WERI-Rb-1 (cell line): ENCODE results near the gene TNFAIP2.

Experiments
- DNase-seq: peaks from one replicate; pipeline ENCODE4 v3.0.0-alpha.2; 2020
- H3K27ac ChIP-seq: fragments of 250-450 bp; sonication (Bioruptor Pico); 2 replicates; pipeline ENCODE4 v1.5.1; 2020; ENCODE audit warnings: mild to moderate bottlenecking, moderate library complexity
- H3K27me3 ChIP-seq: fragments of 250-450 bp; sonication (Bioruptor Pico); 2 replicates; pipeline ENCODE4 v1.5.1; 2021; ENCODE audit warnings: mild to moderate bottlenecking, low read depth, moderate library complexity; ENCODE audit not compliant: insufficient read depth, severe bottlenecking
- H3K36me3 ChIP-seq: fragments of 250-450 bp; sonication (Bioruptor Pico); 2 replicates; pipeline ENCODE4 v1.5.1; 2020; ENCODE audit warnings: mild to moderate bottlenecking, moderate library complexity
- H3K4me3 ChIP-seq: 2 replicates; pipeline ENCODE4 v1.5.1; 2011; ENCODE audit warnings: low read depth, mild to moderate bottlenecking, control low read depth, low read length
- H3K9me3 ChIP-seq: fragments of 250-450 bp; sonication (Bioruptor Pico); 2 replicates; pipeline ENCODE4 v1.5.1; 2021; ENCODE audit warnings: mild to moderate bottlenecking, moderate library complexity; ENCODE audit not compliant: severe bottlenecking
- CTCF ChIP-seq: IDR thresholded peaks from 2 replicates; pipeline ENCODE4 v1.5.1; 2011; ENCODE audit warnings: low read depth, mild to moderate bottlenecking, control low read depth, inconsistent platforms, low read length

The TNFAIP2 gene

GRCh38 chr14:103123634-103124500 is 606 bp downstream of the TNFAIP2 start:
- H3K27me3 ChIP-seq: no peaks in the 10 kb centered on the region
- no peaks in the 10 kb centered on the region for H3K36me3 ChIP-seq
- H3K9me3 ChIP-seq: no peaks in the 10 kb centered on the region
- no peak overlapping the region for H3K4me3 ChIP-seq
- peak; percentile 50 for TF ChIP-seq CTCF
- no peak for DNase-seq
- no peak overlapping the region for H3K27ac ChIP-seq

GRCh38 chr14:103124501-103125001 is 1.3 kb downstream of the TNFAIP2 start:
- Histone ChIP-seq H3K9me3 (no peaks in the 10 kb centered on the region), H3K27ac (no peak overlapping the region), H3K27me3 (no peaks in the 10 kb centered on the region), H3K4me3 (no peak overlapping the region), H3K36me3 (no peaks in the 10 kb centered on the region)
- no peak for TF ChIP-seq CTCF
- DNase-seq: no peak

GRCh38 chr14:103125098-103126070 is 2.1 kb downstream of the TNFAIP2 start:
- Histone ChIP-seq H3K9me3 (no peaks in the 10 kb centered on the region), H3K27ac (no peak overlapping the region), H3K4me3 (no peak overlapping the region), H3K27me3 (no peaks in the 10 kb centered on the region), H3K36me3 (no peaks in the 10 kb centered on the region)
- no peak for DNase-seq
- TF ChIP-seq CTCF: no peak

- TF ChIP-seq CTCF: no peak
- no peak for DNase-seq
- H3K27ac ChIP-seq: peak overlapping the region; percentile 41; the same call in 1 of the 2 replicates
- H3K36me3 ChIP-seq: no peaks in the 10 kb centered on the region
- H3K27me3 ChIP-seq: no peaks in the 10 kb centered on the region
- H3K9me3 ChIP-seq: no peaks in the 10 kb centered on the region
- H3K4me3 ChIP-seq: peak overlapping the region; percentile 21; the same call in 1 of the 2 replicates
These were observed 3.0 kb downstream of the TNFAIP2 start for GRCh38 chr14:103126088-103126872.

GRCh38 chr14:103126873-103127304 is 3.6 kb downstream of the TNFAIP2 start:
- no peaks in the 10 kb centered on the region for H3K36me3 ChIP-seq
- H3K9me3 ChIP-seq: no peaks in the 10 kb centered on the region
- TF ChIP-seq CTCF: peak; percentile 35; the same call in 1 of the 2 replicates
- peak; percentile 72 for DNase-seq
- H3K27me3 ChIP-seq: no peaks in the 10 kb centered on the region
- peak overlapping the region; percentile 41; the same call in 1 of the 2 replicates for H3K27ac ChIP-seq
- peak overlapping the region; percentile 21; the same call in 1 of the 2 replicates for H3K4me3 ChIP-seq
